DMS153 treated with DMSO at 0.1 percent for 48 hours (cell line): ENCODE data around the gene MMP20.

Experiments used
- DNase-seq: peaks from one replicate; lab custom pipeline; 2025; ENCODE audit not compliant: unreplicated experiment; lab: John Stamatoyannopoulos, UW

The MMP20 gene

GRCh38 chr11:102560555-102561011 is 64.5 kb downstream of the MMP20 start:
- no peak for DNase-seq

- DNase-seq = no peak
Measured at GRCh38 chr11:102559839-102560238, 65.3 kb downstream of the MMP20 start.

- no peak for DNase-seq
Measured at GRCh38 chr11:102555091-102555490, 70.0 kb downstream of the MMP20 start.

GRCh38 chr11:102553835-102554282 is 71.3 kb downstream of the MMP20 start:
- no peak for DNase-seq

GRCh38 chr11:102552447-102553194 is 72.5 kb downstream of the MMP20 start:
- no peak for DNase-seq

- DNase-seq = no peak
Measured at GRCh38 chr11:102552020-102552419, 73.1 kb downstream of the MMP20 start.

- no peak for DNase-seq
Measured at GRCh38 chr11:102551169-102551781, 73.9 kb downstream of the MMP20 start.

- no peak for DNase-seq
Measured at GRCh38 chr11:102546923-102547471, 78.1 kb downstream of the MMP20 start.

GRCh38 chr11:102546427-102546826 is 78.7 kb downstream of the MMP20 start:
- DNase-seq = no peak

GRCh38 chr11:102545701-102546100 is 79.4 kb downstream of the MMP20 start:
- DNase-seq = no peak

GRCh38 chr11:102544594-102544993 is 80.5 kb downstream of the MMP20 start:
- no peak for DNase-seq

GRCh38 chr11:102539567-102539966 is 85.6 kb downstream of the MMP20 start:
- no peak for DNase-seq

- no peak for DNase-seq
Measured at GRCh38 chr11:102538932-102539331, 86.2 kb downstream of the MMP20 start.

- DNase-seq = no peak
Measured at GRCh38 chr11:102534261-102534872, 90.8 kb downstream of the MMP20 start.

- no peak for DNase-seq
Measured at GRCh38 chr11:102530558-102530957, 94.6 kb downstream of the MMP20 start, which contains the start of gene MMP7. Gene MMP7, minus strand, starts transcription at chr11:102530747. Its CDS starts 47 bp downstream, at chr11:102530700.

- DNase-seq = no peak
Measured at GRCh38 chr11:102528618-102529017, 96.5 kb downstream of the MMP20 start.

GRCh38 chr11:102527684-102528083 is 97.4 kb downstream of the MMP20 start:
- DNase-seq = no peak

- no peak for DNase-seq
Measured at GRCh38 chr11:102527041-102527440, 98.1 kb downstream of the MMP20 start.
